IPS-18a (cell line): ENCODE measurements around the gene CEP104.
"Not testable (repeated sequence)": the region's sequence is repeated elsewhere in the genome, so short reads cannot be mapped to it uniquely, and the experiment has no call there.

Experiments
- H3K27ac ChIP-seq: one replicate; pipeline ENCODE4 v1.5.1; 2013; ENCODE audit warnings: low read length
- H3K27me3 ChIP-seq: one replicate; pipeline ENCODE4 v1.6.1; 2013; ENCODE audit warnings: mild to moderate bottlenecking, low read length; ENCODE audit not compliant: control insufficient read depth, insufficient read depth
- H3K36me3 ChIP-seq: one replicate; pipeline ENCODE4 v1.6.1; 2013; ENCODE audit warnings: low read depth, low read length; ENCODE audit not compliant: control insufficient read depth
- H3K4me1 ChIP-seq: one replicate; pipeline ENCODE4 v1.6.1; 2013; ENCODE audit warnings: low read depth, low read length; ENCODE audit not compliant: control insufficient read depth
- H3K4me3 ChIP-seq: one replicate; pipeline ENCODE4 v1.5.1; 2013; ENCODE audit warnings: low read length
- H3K9ac ChIP-seq: one replicate; pipeline ENCODE4 v1.6.1; 2013; ENCODE audit warnings: mild to moderate bottlenecking, low read length, moderate library complexity
- H3K9me3 ChIP-seq: one replicate; pipeline ENCODE4 v1.6.1; 2013; ENCODE audit warnings: low read depth, low read length; ENCODE audit not compliant: control insufficient read depth

The CEP104 gene

DNA sequence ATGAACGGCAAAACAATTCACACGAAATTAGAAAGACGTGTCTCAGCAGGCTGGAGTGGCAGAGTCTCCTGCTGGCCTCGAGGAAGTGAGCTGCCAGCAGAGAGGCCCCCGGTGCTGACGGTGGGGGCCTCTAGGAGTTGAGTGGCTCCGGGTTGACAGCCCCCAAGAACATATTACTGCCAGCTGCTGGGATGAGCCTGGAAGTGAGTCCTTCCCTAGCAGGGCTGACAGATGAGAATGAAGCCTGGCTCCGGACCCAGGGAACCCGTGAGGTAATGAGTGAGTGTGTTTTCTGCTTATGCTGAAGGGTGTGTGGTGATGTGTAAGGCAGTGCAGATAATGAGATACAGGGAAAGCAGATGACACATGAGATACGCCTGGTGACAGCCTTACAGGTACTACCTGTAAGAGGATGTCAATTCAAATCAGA lies 37.2 kb downstream of the CEP104 start:
- H3K36me3 ChIP-seq, result no peaks in the 10 kb centered on the region
- H3K9ac ChIP-seq, result no peak overlapping the region
- H3K27ac ChIP-seq, result no peak overlapping the region

GRCh38 chr1:3817821-3818597 lies 39.0 kb downstream of the CEP104 start:
- no peaks in the 10 kb centered on the region for H3K4me1 ChIP-seq
- no peak overlapping the region for H3K9ac ChIP-seq
- H3K9me3 ChIP-seq, result no peaks in the 10 kb centered on the region
- no peaks in the 10 kb centered on the region for H3K27me3 ChIP-seq
- no peak overlapping the region for H3K4me3 ChIP-seq
- no peaks in the 10 kb centered on the region for H3K36me3 ChIP-seq
- no peak overlapping the region for H3K27ac ChIP-seq

More for the DNA sequence above, 37.2 kb downstream of the CEP104 start:
- H3K4me1 ChIP-seq, result no peaks in the 10 kb centered on the region
- H3K4me3 ChIP-seq, result no peak overlapping the region
- no peaks in the 10 kb centered on the region for H3K9me3 ChIP-seq
- H3K27me3 ChIP-seq, result no peaks in the 10 kb centered on the region

DNA sequence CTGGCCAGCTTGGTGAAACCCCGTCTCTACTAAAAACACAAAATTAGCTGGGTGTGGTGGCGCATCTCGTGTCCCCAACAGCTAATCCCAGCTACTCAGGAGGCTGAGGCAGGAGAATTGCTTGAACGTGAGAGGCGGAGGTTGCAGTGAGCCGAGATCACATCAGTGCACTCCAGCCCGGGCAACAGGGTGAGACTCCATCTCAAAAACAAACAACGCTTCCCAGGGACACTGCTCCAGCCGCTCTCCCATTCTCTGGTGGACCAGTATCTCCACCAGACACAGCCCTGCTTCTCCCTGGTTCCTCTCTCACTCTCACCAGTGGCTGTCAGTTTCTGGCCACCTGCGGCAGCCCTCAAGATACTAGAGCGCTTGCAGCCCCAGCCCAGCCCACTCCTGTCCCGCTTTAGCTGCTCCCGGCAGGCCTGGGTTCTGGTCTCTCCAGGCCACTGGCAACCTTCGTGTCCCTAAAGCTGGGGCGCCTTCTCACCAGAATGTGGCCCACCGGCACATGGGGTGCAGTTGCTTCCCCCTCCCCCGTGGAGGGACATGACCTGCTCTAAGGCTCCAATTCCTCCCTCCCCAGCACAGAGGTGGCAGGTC lies 39.8 kb downstream of the CEP104 start:
- Histone ChIP-seq H3K9ac (no peak overlapping the region), H3K4me3 (no peak overlapping the region), H3K9me3 (no peaks in the 10 kb centered on the region), H3K36me3 (no peaks in the 10 kb centered on the region), H3K27ac (no peak overlapping the region), H3K4me1 (no peaks in the 10 kb centered on the region), H3K27me3 (no peaks in the 10 kb centered on the region)

DNA sequence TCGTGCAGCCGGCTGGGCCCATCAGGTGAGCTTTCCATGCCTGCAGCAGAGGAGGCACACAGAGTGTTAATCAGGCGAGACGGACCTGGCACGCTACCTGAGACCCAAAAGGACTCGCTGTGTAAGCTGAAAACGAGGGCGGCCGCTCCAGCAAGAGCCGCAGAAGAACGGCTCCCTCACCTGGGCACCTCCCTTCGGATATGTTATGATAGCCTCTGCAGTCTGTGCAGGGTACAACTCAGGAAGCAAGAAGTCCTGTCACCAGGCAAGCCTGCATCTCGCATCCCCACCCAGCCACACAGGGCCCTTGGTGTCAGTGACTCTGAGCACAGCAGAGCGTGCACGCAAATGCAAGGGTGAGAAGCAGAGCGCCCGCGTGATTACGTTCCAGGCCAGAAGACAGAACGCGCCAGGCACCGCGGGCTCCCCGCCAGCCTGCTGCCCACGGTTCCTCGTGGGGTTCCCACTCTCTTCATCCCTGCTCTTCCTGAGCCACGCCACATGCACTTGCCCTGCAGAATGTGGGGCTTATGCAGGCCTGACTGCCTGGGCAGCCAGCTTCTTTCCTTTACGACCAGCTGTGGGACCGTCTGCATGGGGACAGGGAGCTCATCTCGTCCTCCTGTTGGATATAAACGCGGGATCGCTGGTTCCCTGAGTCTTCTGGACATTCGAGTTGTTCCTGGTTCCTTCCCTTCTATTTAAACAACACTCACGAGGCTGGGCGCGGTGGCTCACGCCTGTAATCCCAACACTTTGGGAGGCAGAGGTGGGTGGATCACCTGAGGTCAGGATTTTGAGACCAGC lies 40.5 kb downstream of the CEP104 start:
- Histone ChIP-seq H3K9me3 (no peaks in the 10 kb centered on the region), H3K36me3 (no peaks in the 10 kb centered on the region), H3K27me3 (no peaks in the 10 kb centered on the region), H3K4me1 (no peaks in the 10 kb centered on the region), H3K4me3 (no peak overlapping the region), H3K9ac (no peak overlapping the region), H3K27ac (no peak overlapping the region)

- Histone ChIP-seq H3K27me3 (no peaks in the 10 kb centered on the region), H3K9me3 (no peaks in the 10 kb centered on the region), H3K4me1 (no peaks in the 10 kb centered on the region), H3K36me3 (no peaks in the 10 kb centered on the region), H3K4me3 (no peak overlapping the region), H3K27ac (no peak overlapping the region), H3K9ac (no peak overlapping the region)
Observed at GRCh38 chr1:3814771-3815561, 42.0 kb downstream of the CEP104 start.

- Histone ChIP-seq H3K27ac (no peak overlapping the region), H3K4me1 (no peaks in the 10 kb centered on the region), H3K27me3 (no peaks in the 10 kb centered on the region), H3K36me3 (no peaks in the 10 kb centered on the region), H3K9me3 (no peaks in the 10 kb centered on the region), H3K9ac (no peak overlapping the region), H3K4me3 (no peak overlapping the region)
Observed at GRCh38 chr1:3814065-3814464, 42.9 kb downstream of the CEP104 start.

GRCh38 chr1:3811595-3811911 lies 45.5 kb downstream of the CEP104 start:
- H3K4me3 ChIP-seq, result no peak overlapping the region
- no peaks in the 10 kb centered on the region for H3K36me3 ChIP-seq

DNA sequence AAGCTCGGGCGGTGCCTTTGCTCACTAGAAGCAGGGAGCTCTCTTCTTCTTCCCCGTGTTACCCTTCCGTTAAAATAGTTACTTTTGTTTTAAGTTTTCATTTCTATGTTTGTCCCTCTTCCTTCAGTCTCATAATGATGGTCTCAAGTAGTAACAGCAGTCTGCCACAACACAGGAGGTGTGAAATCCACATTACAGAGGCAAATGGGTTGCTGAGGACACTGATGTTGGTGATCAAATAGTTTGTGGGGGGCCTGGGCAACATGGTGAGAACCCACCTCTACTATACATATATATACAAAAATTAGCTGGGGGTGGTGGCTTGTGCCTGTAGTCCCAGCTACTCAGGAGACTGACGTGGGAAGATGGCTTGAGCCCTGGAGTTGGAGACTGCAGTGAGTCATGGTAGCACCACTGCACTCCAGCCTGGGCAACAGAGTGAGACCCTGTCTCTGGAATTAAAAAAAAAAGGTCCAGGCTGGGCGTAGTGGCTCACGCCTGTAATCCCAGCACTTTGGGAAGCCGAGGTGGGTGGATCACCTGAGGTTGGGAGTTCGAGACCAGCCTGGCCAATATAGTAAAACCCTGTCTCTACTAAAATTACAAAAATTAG lies 46.8 kb downstream of the CEP104 start:
- H3K9ac ChIP-seq, H3K4me3 ChIP-seq, H3K27ac ChIP-seq, H3K36me3 ChIP-seq, H3K9me3 ChIP-seq, H3K27me3 ChIP-seq, H3K4me1 ChIP-seq: not testable (repeated sequence)

More at GRCh38 chr1:3811595-3811911, 45.5 kb downstream of the CEP104 start:
- H3K4me1 ChIP-seq, result no peaks in the 10 kb centered on the region
- H3K9me3 ChIP-seq, result no peaks in the 10 kb centered on the region
- H3K27me3 ChIP-seq, result no peaks in the 10 kb centered on the region
- H3K27ac ChIP-seq, result no peak overlapping the region
- no peak overlapping the region for H3K9ac ChIP-seq

- H3K27me3 ChIP-seq, result no peaks in the 10 kb centered on the region
- H3K9ac ChIP-seq, result no peak overlapping the region
- no peak overlapping the region for H3K4me3 ChIP-seq
- no peak overlapping the region for H3K27ac ChIP-seq
- H3K9me3 ChIP-seq, result no peaks in the 10 kb centered on the region
- no peaks in the 10 kb centered on the region for H3K4me1 ChIP-seq
- H3K36me3 ChIP-seq, result no peaks in the 10 kb centered on the region
Observed at GRCh38 chr1:3809680-3810079, 47.3 kb downstream of the CEP104 start.

GRCh38 chr1:3807769-3808168 lies 49.2 kb downstream of the CEP104 start:
- H3K27ac ChIP-seq, result no peak overlapping the region
- H3K27me3 ChIP-seq, result no peaks in the 10 kb centered on the region
- H3K4me1 ChIP-seq, result no peaks in the 10 kb centered on the region
- no peaks in the 10 kb centered on the region for H3K36me3 ChIP-seq
- no peak overlapping the region for H3K4me3 ChIP-seq
- H3K9ac ChIP-seq, result no peak overlapping the region
- H3K9me3 ChIP-seq, result no peaks in the 10 kb centered on the region

DNA sequence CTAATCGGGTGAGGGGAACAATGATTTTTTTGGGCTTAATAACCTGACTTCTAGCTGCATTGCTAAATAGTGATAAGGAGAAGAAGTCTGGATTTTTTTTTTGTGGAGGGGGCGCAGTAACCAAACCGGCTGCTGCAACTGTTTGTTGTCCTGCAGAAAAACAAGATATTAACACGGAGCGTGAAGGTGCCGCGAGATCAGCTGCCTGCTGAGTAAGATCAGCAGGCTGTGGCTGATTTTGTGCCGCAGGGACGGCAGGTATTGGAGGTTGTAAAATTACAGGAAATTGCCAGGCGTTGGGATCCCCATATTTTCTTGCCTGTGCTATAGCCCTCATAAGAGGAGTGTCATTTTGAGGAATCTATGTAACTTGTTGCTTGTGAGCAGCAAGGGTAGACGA lies 52.0 kb downstream of the CEP104 start:
- H3K27ac ChIP-seq, result no peak overlapping the region
- no peaks in the 10 kb centered on the region for H3K9me3 ChIP-seq
- no peaks in the 10 kb centered on the region for H3K27me3 ChIP-seq
- no peaks in the 10 kb centered on the region for H3K36me3 ChIP-seq
- no peak overlapping the region for H3K9ac ChIP-seq
- H3K4me1 ChIP-seq, result no peaks in the 10 kb centered on the region
- H3K4me3 ChIP-seq, result no peak overlapping the region
